Tibial nerve (tissue), 4 donors: ENCODE results near the gene CMTM2. TPM values are rescaled to one million over a fixed set of nuclear protein-coding genes. Genes with fewer than 3 reads are reported as not detected.

ENCODE experiments used
- DNase-seq, 2 donors: peaks; one replicate each; pipeline ENCODE4 v3.0.0-alpha.2; 2019; ENCODE audit warnings: low spot score in 2 of 2
- H3K27ac ChIP-seq, 4 donors: fragments of 200-600 bp; sonication (generic) in 3 of 4; one replicate each; pipeline ENCODE4 v1.5.1; 2017 to 2019; ENCODE audit warnings: mild to moderate bottlenecking in 1 of 4
- H3K27me3 ChIP-seq, 2 donors: fragments of 200-600 bp; sonication (generic) in 1 of 2; one replicate each; pipeline versions ENCODE4 v1.5.1 to v1.6.0; 2017 to 2019
- H3K36me3 ChIP-seq, 3 donors: fragments of 200-600 bp; sonication (generic); one replicate each; pipeline ENCODE4 v1.5.1; 2018 to 2019
- H3K4me1 ChIP-seq, 4 donors: fragments of 200-600 bp; sonication (generic) in 3 of 4; one replicate each; pipeline ENCODE4 v1.5.1; 2017 to 2019
- H3K4me3 ChIP-seq, 4 donors: fragments of 200-600 bp; sonication (generic) in 3 of 4; one replicate each; pipeline ENCODE4 v1.5.1; 2017 to 2019; ENCODE audit warnings: mild to moderate bottlenecking in 1 of 4, moderate library complexity in 1 of 4
- H3K9me3 ChIP-seq, 4 donors: fragments of 200-600 bp; sonication (generic) in 3 of 4; one replicate each; pipeline ENCODE4 v1.5.1; 2017 to 2019
- EP300 ChIP-seq, 2 donors: sonication (generic); formaldehyde crosslinking; IDR thresholded peaks; one replicate each; pipeline ENCODE4 v1.6.1; 2017; ENCODE audit warnings: antibody characterized with exemption in 2 of 2, mild to moderate bottlenecking in 1 of 2
- POLR2A ChIP-seq, 2 donors: fragments of 450-650 bp; IDR thresholded peaks; one replicate each; pipeline ENCODE4 v1.6.1; 2017; ENCODE audit warnings: antibody characterized with exemption in 2 of 2, mild to moderate bottlenecking in 2 of 2, moderate library complexity in 2 of 2
- WGBS, 2 donors: methylation state at CpG; one replicate each; pipeline ENCODE4 v1.1.5; 2018; 5-methylcytosine and 5-hydroxymethylcytosine counted together
- total RNA-seq, 4 donors: library from RNA; depleted of rRNA; stranded (reverse); fragments of >200 nt; gene quantifications; one replicate each; pipeline ENCODE4 v1.1.0, GENCODE V29; 2016
- TF ChIP-seq, protein P1 (sequence below), 5 experiments: fragments of 200-600 bp in 3 of 5; fragments of 450-650 bp in 2 of 5; sonication (generic) in 3 of 5; IDR thresholded peaks; one replicate each; pipeline ENCODE4 v1.5.1; 2016 to 2019; ENCODE audit warnings: antibody characterized with exemption in 5 of 5, mild to moderate bottlenecking in 3 of 5, moderate library complexity in 2 of 5

CMTM2 gene
- total RNA-seq, 4 donors from 2014 or later = not detected

DNA sequence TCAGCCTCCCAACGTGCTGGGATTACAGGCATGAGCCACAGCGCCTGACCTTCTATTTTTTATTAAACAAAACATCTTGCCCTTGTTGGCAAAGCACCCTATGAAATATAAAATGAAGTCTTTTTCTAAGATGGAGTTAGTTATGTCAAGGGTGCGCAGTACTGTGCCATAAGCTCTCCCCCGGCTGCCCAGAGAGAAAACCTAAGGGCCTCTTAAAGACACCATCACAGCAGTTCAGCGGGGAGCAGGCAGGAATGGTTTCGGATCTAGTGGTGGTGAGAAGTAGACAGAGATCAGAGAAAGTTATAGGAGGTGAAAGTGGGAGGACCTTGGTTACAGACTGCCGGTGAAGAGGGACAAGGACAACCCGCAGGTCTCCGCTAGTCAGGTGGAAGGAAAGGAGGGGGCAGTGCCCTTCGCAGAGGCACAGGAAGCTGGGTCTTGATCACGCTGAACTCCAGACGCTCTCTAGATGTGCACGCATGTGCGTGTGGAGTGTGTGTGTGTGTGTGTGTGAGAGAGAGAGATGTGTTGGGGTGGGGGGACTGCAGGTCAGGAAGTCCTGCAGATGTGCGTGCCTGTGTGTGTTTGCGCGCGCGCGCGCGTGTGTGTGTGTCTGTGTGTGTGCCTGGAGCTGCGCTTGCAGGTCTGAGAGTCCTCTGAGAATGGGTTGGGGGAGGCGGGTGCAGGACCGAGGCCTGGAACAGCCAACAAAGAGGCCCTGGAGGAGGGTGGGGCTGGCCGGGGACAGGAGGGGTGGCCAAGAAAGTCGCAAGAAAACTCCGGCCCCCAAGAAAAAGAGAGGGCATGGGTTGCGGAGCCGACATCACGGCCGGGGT is 24.5 kb downstream of the CMTM2 start:
- H3K4me1 ChIP-seq = peaks cover 0 to 54% (median 10%) of the 10 kb centered on the region in 4 donors
- H3K27ac ChIP-seq = peak overlapping the region; percentile 91 to 98 (median 96)
- H3K36me3 ChIP-seq = peaks cover 0 to under 1% (median 0%) of the 10 kb centered on the region in 3 donors
- 6 to 9% methylated on average over 32 of the region's 32 CpGs for WGBS, 2 donors
- peak overlapping the region; percentile 77 to 99 (median 89) for H3K4me3 ChIP-seq
- peak; percentile 37 to 51 for DNase-seq
- no peaks in the 10 kb centered on the region for H3K9me3 ChIP-seq
- TF ChIP-seq POLR2A (IDR thresholded peaks at IDR 0.05) (peak in 1 of 2 donors; percentile 22), EP300 (IDR thresholded peaks at IDR 0.05) (no peak)
- TF ChIP-seq, protein P1, sequence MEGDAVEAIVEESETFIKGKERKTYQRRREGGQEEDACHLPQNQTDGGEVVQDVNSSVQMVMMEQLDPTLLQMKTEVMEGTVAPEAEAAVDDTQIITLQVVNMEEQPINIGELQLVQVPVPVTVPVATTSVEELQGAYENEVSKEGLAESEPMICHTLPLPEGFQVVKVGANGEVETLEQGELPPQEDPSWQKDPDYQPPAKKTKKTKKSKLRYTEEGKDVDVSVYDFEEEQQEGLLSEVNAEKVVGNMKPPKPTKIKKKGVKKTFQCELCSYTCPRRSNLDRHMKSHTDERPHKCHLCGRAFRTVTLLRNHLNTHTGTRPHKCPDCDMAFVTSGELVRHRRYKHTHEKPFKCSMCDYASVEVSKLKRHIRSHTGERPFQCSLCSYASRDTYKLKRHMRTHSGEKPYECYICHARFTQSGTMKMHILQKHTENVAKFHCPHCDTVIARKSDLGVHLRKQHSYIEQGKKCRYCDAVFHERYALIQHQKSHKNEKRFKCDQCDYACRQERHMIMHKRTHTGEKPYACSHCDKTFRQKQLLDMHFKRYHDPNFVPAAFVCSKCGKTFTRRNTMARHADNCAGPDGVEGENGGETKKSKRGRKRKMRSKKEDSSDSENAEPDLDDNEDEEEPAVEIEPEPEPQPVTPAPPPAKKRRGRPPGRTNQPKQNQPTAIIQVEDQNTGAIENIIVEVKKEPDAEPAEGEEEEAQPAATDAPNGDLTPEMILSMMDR (IDR thresholded peaks at IDR 0.05) = no peak
- no peaks in the 10 kb centered on the region for H3K27me3 ChIP-seq

DNA sequence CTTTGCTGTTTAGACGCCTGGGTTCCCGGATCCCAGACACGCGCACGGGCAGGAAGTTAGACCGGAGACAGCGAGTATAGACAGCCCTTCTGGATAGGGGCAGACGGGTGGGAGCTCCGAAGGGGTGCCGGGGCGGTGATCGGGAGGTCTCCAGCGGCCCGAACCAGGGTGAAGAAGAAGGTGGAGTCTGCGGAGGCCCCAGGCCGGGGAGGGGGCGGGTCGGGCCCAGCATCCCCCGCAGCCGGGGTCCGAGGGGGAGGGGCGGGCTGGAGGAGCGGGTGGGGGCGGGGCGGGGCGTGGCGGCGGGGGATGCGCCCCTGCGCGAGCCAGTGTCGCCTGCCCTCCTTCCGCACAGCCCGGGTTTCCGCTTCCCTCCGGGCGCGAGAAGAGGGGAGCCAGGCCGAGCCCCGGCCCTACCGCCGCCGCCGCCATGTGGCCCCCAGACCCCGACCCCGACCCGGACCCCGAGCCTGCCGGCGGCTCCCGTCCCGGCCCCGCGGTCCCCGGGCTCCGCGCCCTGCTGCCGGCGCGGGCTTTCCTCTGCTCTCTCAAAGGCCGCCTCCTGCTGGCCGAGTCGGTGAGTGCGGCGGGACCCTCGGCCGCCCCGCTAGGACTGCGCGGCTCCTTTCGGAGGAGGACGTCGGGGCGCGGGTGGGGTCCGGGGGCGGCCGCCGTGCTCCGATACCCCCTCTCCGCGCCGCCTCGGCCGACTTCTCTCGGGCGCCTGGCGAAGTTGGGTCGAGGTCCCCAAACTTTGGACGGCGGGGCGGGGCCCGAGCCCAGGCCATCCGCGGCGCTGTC is 25.3 kb downstream of the CMTM2 start, which contains the start of gene CMTM3:
Gene CMTM3 (plus strand): TSS at position 329 of the 801 bp plus-strand sequence. CDS start 102 bp downstream, at position 431.
- WGBS, 2 donors = 0 to 1% methylated on average over 25 to 30 of the region's 96 CpGs
- TF ChIP-seq EP300 (IDR thresholded peaks at IDR 0.05) (peak in 1 of 2 donors; percentile 8), POLR2A (IDR thresholded peaks at IDR 0.05) (peak in 1 of 2 donors; percentile 16)
- TF ChIP-seq, protein P1 (IDR thresholded peaks at IDR 0.05) = peak; percentile 77 to 97 (median 92)
- H3K4me3 ChIP-seq = peak within 1 kb of the TSS; percentile 77 to 99 (median 89)
- H3K27ac ChIP-seq = peak within 1 kb of the TSS; percentile 91 to 98 (median 96)
- peak; percentile 59 to 64 for DNase-seq
- H3K4me1 ChIP-seq = peaks cover 0 to 60% (median 15%) of the 10 kb centered on the region in 4 donors
- peaks cover 0 to 8% (median 0%) of the 10 kb centered on the region in 3 donors for H3K36me3 ChIP-seq
- H3K27me3 ChIP-seq = no peaks in the 10 kb centered on the region
- no peaks in the 10 kb centered on the region for H3K9me3 ChIP-seq

DNA sequence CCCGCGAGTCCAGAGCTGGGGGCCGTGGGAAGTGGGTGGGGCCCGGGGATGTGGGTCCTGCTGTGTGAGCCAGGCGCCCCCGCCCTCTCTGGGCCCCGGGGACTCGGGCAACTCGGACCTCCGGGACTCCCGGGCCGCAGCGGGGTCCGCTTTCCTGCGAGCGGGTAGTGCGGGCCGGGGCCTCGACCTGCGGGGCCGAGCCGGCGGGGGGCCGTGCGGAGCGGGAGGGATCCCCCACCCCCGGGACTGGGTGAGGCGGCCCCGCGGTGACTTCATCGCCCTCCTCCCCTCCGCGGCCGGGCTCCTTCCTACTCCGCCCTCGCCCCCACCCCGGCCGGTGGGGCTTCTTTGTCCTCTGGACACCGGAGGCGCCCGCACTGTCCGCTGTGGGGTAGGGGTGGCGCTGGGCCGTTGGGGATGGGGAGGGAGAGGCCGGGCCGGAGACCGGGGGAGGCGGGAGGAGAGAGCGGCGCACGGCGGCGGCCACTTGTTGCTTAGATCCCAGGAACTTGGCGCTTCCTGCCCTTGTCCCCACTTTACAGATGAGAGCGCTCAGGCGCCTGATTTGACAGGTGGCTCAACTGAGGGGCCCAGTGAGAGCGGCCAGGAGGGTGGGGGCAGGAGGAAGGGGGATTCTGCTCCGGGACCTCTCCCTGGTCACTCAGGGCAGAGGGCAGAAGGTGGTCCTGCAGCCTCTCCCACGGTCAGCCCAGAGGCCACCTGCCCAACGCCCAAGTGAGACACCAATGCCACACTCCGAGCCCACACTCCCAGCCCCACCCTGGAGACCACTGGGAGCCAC is 26.1 kb downstream of the CMTM2 start:
- 3 to 7% methylated on average over 3 to 45 of the region's 61 CpGs for WGBS, 2 donors
- H3K27ac ChIP-seq = peak overlapping the region; percentile 91 to 98 (median 96)
- H3K4me3 ChIP-seq = peak overlapping the region; percentile 77 to 99 (median 89)
- TF ChIP-seq, protein P1 (IDR thresholded peaks at IDR 0.05) = peak in 1 of 5 experiments; percentile 41
- no peak for TF ChIP-seq EP300 (IDR thresholded peaks at IDR 0.05)
- peak in 1 of 2 donors; percentile 40 for DNase-seq
- H3K4me1 ChIP-seq = peaks cover 0 to 59% (median 15%) of the 10 kb centered on the region in 4 donors
- H3K9me3 ChIP-seq = no peaks in the 10 kb centered on the region
- no peaks in the 10 kb centered on the region for H3K27me3 ChIP-seq
- H3K36me3 ChIP-seq = peaks cover 0 to 16% (median 0%) of the 10 kb centered on the region in 3 donors

DNA sequence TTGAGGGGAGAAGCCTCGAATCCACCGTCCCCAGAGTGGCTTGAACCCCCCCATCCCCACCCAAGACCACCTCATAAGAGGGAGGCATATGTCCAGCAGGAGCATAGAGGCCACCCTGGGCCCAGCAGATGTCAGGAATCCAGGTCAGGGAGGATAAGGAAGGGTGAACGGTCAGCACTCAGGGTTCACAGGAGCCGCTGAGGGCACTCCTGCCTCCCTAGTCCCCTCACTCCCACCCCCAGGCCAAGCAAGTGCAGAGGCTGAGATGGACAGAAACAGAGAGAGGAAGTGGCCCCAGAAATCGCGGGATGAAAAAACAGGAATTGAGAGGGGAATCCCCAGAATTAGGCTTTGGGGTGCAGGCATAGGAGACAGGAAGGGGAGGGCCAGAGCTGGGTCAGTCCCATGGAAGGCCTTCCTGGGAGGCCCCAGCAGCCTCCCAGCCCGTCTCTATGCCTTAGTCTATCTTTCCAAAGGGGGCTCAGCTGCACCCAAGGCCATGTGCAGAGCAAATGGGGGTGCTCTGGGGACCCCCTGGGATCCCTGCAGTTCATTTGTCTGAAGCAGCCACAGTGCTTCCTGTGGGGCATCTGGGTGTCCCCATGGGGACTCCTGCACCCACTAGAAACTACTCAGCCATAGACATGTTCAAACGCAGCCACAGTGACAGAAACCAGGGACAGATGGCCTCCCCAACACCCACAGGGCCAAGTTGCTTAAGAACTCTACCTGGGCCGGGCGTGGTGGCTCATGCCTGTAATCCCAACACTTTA is 26.9 kb downstream of the CMTM2 start:
- Histone ChIP-seq H3K27me3 (no peaks in the 10 kb centered on the region), H3K4me3 (peak overlapping the region; percentile 77 to 99 (median 89)), H3K27ac (peak overlapping the region; percentile 91 to 98 (median 96)), H3K9me3 (no peaks in the 10 kb centered on the region), H3K4me1 (peaks cover 0 to 56% (median 15%) of the 10 kb centered on the region in 4 donors), H3K36me3 (peaks cover 0 to 24% (median 0%) of the 10 kb centered on the region in 3 donors)
- 49 to 53% methylated on average over 8 to 10 of the region's 10 CpGs for WGBS, 2 donors
- DNase-seq = no peak
- no peak for TF ChIP-seq POLR2A (IDR thresholded peaks at IDR 0.05)
- TF ChIP-seq EP300 (IDR thresholded peaks at IDR 0.05) = no peak
- TF ChIP-seq, protein P1 (IDR thresholded peaks at IDR 0.05) = no peak
